GOT3 (cell line): Measurements from ENCODE around the gene COX5A.
A peak's percentile ranks its signal among the peaks of the same experiment; 100 is the strongest.
"Not testable (repeated sequence)": the region's sequence is repeated elsewhere in the genome, so short reads cannot be mapped to it uniquely, and the experiment has no call there.

Source experiments
- DNase-seq: peaks from one replicate; lab custom pipeline; 2025; ENCODE audit warnings: mixed read lengths; lab: John Stamatoyannopoulos, UW

The COX5A gene

GRCh38 chr15:74955796-74956647 is 18.1 kb upstream of the COX5A start:
- no peak for DNase-seq

- no peak for DNase-seq
Measured at GRCh38 chr15:74955017-74955416, 17.1 kb upstream of the COX5A start.

- DNase-seq, result no peak
Measured at GRCh38 chr15:74954515-74954914, 16.6 kb upstream of the COX5A start.

GRCh38 chr15:74951006-74951405 is 13.1 kb upstream of the COX5A start:
- DNase-seq, result no peak

GRCh38 chr15:74950078-74950908 is 12.4 kb upstream of the COX5A start:
- peak; percentile 19 for DNase-seq

GRCh38 chr15:74937272-74937589 is 642 bp downstream of the COX5A start:
- DNase-seq, result no peak

- not testable (repeated sequence) for DNase-seq
Measured at GRCh38 chr15:74935193-74935592, 2.7 kb downstream of the COX5A start.

- DNase-seq, result no peak
Measured at GRCh38 chr15:74933573-74933972, 4.3 kb downstream of the COX5A start.

- DNase-seq, result no peak
Measured at GRCh38 chr15:74928771-74929198, 9.1 kb downstream of the COX5A start.

GRCh38 chr15:74924525-74924924 is 13.3 kb downstream of the COX5A start:
- no peak for DNase-seq

GRCh38 chr15:74920456-74920855 is 17.4 kb downstream of the COX5A start:
- no peak for DNase-seq

GRCh38 chr15:74917676-74918075 is 20.2 kb downstream of the COX5A start:
- DNase-seq, result no peak

GRCh38 chr15:74913799-74914198 is 24.1 kb downstream of the COX5A start:
- not testable (repeated sequence) for DNase-seq

GRCh38 chr15:74913041-74913440 is 24.8 kb downstream of the COX5A start:
- DNase-seq, result no peak

GRCh38 chr15:74908635-74909034 is 29.2 kb downstream of the COX5A start:
- no peak for DNase-seq

- DNase-seq, result no peak
Measured at GRCh38 chr15:74907163-74907870, 30.6 kb downstream of the COX5A start.

GRCh38 chr15:74906450-74907162 is 31.3 kb downstream of the COX5A start, which contains the start of gene FAM219B:
Gene FAM219B, minus strand, starts transcription at chr15:74906851. Its CDS starts 51 bp downstream, at chr15:74906800.
- peak; percentile 30 for DNase-seq

- no peak for DNase-seq
Measured at GRCh38 chr15:74906067-74906449, 31.8 kb downstream of the COX5A start.

GRCh38 chr15:74904190-74904805 is 33.6 kb downstream of the COX5A start:
- no peak for DNase-seq

GRCh38 chr15:74903676-74904075 is 34.2 kb downstream of the COX5A start:
- DNase-seq, result no peak
